Measurements from ENCODE around the gene ZNF318. TPM values are rescaled to one million over a fixed set of nuclear protein-coding genes. Genes with fewer than 3 reads are reported as not detected.

ZNF318 gene, protein sequence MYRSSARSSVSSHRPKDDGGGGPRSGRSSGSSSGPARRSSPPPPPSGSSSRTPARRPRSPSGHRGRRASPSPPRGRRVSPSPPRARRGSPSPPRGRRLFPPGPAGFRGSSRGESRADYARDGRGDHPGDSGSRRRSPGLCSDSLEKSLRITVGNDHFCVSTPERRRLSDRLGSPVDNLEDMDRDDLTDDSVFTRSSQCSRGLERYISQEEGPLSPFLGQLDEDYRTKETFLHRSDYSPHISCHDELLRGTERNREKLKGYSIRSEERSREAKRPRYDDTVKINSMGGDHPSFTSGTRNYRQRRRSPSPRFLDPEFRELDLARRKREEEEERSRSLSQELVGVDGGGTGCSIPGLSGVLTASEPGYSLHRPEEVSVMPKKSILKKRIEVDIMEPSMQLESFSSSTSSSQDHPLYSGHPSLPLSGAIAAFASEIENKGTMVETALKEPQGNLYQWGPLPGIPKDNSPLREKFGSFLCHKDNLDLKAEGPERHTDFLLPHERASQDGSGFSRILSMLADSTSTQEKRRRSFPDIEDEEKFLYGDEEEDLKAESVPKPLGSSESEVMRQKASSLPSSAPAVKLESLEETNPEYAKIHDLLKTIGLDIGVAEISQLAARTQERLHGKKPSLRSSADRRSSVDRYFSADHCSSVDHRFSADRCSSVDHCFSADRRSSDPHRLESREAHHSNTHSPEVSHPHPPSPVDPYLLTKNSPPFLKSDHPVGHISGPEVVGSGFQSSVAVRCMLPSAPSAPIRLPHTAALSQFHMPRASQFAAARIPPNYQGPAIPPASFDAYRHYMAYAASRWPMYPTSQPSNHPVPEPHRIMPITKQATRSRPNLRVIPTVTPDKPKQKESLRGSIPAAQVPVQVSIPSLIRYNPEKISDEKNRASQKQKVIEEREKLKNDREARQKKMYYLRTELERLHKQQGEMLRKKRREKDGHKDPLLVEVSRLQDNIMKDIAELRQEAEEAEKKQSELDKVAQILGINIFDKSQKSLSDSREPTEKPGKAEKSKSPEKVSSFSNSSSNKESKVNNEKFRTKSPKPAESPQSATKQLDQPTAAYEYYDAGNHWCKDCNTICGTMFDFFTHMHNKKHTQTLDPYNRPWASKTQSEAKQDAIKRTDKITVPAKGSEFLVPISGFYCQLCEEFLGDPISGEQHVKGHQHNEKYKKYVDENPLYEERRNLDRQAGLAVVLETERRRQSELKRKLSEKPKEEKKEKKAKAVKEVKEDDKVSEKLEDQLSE (N-terminal part only)
- polyA plus RNA-seq (2012; rRNA removed): 6.3 and 7.8 TPM in 2 replicates
- 6.0 and 6.4 TPM in 2 replicates for polyA plus RNA-seq (2012; cell fraction: cytosol; rRNA removed)
- polyA plus RNA-seq (2012; cell fraction: nucleus; rRNA removed): 9.8 and 14.8 TPM in 2 replicates

- Histone ChIP-seq H3K4me1 (ENCODE audit: control insufficient read depth in 1 of 2, insufficient read depth in 2 of 2, low read depth in 1 of 2, low read length in 1 of 2) (peaks cover 8 to 9% of the 10 kb centered on the region in 2 experiments; a peak in 3 of 4 replicates), H3K4me3 (ENCODE audit: low read depth in 2 of 2, low read length in 1 of 2) (peak within 1 kb of the TSS; percentile 80 to 89), H3K9me2 (no peaks in the 10 kb centered on the region), H2AFZ (ENCODE audit: low read depth) (peak within 1 kb of the TSS; percentile 88; the same call in 1 of the 2 replicates), H3K9ac (peak within 1 kb of the TSS; percentile 74), H3K27ac (ENCODE audit: low read depth in 2 of 2, low read length in 1 of 2) (peak within 1 kb of the TSS; percentile 65 to 89), H4K20me1 (ENCODE audit: insufficient read depth) (no peaks in the 10 kb centered on the region; the same call in 1 of the 2 replicates), H3K27me3 (ENCODE audit: insufficient read depth) (no peaks in the 10 kb centered on the region), H3K79me2 (ENCODE audit: insufficient read depth) (peaks cover 39% of the 10 kb centered on the region), H3F3A (replicated peaks; ENCODE audit: insufficient read depth) (peaks cover 3% of the 10 kb centered on the region), H3K9me3 (no peaks in the 10 kb centered on the region), H3K4me2 (peak within 1 kb of the TSS; percentile 81), H3K36me3 (replicated peaks in 1 of 2; ENCODE audit: control insufficient read depth in 1 of 2, insufficient read depth in 2 of 2, low read length in 1 of 2) (peaks cover 8 to 11% of the 10 kb centered on the region in 2 experiments)
- peak; percentile 96 for DNase-seq
- ChIA-PET POLR2A (interaction anchor here (0.5 to 1.4 kb wide), 9 partner anchors 9 to 465 kb away, joined by 3 to 7 read pairs (median 3); partner anchors contain the start of genes ABCC10, CUL9 and LRRC73), CTCF (interaction anchor here (0.6 to 3.5 kb wide), 9 partner anchors 14 to 425 kb away, joined by 3 to 15 read pairs (median 3); partner anchors contain the start of gene DNPH1)
- 3% methylated on average over 9 of the region's 104 CpGs for WGBS (ENCODE audit: low lambda C conversion rate)
- TF ChIP-seq, protein P1, sequence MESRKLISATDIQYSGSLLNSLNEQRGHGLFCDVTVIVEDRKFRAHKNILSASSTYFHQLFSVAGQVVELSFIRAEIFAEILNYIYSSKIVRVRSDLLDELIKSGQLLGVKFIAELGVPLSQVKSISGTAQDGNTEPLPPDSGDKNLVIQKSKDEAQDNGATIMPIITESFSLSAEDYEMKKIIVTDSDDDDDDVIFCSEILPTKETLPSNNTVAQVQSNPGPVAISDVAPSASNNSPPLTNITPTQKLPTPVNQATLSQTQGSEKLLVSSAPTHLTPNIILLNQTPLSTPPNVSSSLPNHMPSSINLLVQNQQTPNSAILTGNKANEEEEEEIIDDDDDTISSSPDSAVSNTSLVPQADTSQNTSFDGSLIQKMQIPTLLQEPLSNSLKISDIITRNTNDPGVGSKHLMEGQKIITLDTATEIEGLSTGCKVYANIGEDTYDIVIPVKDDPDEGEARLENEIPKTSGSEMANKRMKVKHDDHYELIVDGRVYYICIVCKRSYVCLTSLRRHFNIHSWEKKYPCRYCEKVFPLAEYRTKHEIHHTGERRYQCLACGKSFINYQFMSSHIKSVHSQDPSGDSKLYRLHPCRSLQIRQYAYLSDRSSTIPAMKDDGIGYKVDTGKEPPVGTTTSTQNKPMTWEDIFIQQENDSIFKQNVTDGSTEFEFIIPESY (IDR thresholded peaks at IDR 0.05; ENCODE audit: borderline replicate concordance, low read depth): 0 out of 2 replicates have a peak, but pooled peaks have one; percentile 45
- TF ChIP-seq RFX5 (IDR thresholded peaks at IDR 0.05; ENCODE audit: low read length): no peak
- no peak for TF ChIP-seq MEF2A (IDR thresholded peaks at IDR 0.05; ENCODE audit: borderline replicate concordance, low read depth)
- TF ChIP-seq TAF1 (IDR thresholded peaks at IDR 0.05; ENCODE audit: borderline replicate concordance, low read depth, low read length): peak; percentile 58; the same call in 1 of the 2 replicates
- TF ChIP-seq POLR2AphosphoS5 (IDR thresholded peaks at IDR 0.05; ENCODE audit: low read depth, low read length): peak; percentile 91
- TF ChIP-seq, protein P2, sequence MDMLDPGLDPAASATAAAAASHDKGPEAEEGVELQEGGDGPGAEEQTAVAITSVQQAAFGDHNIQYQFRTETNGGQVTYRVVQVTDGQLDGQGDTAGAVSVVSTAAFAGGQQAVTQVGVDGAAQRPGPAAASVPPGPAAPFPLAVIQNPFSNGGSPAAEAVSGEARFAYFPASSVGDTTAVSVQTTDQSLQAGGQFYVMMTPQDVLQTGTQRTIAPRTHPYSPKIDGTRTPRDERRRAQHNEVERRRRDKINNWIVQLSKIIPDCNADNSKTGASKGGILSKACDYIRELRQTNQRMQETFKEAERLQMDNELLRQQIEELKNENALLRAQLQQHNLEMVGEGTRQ (IDR thresholded peaks at IDR 0.05; ENCODE audit: borderline replicate concordance, low read depth, low read length): peak; percentile 86
- TF ChIP-seq SMC3 (IDR thresholded peaks at IDR 0.05; ENCODE audit: low read depth, low read length): no peak
- peak; percentile 58 for TF ChIP-seq NRF1 (IDR thresholded peaks at IDR 0.05; ENCODE audit: low read depth, low read length)
- TF ChIP-seq, protein P3, sequence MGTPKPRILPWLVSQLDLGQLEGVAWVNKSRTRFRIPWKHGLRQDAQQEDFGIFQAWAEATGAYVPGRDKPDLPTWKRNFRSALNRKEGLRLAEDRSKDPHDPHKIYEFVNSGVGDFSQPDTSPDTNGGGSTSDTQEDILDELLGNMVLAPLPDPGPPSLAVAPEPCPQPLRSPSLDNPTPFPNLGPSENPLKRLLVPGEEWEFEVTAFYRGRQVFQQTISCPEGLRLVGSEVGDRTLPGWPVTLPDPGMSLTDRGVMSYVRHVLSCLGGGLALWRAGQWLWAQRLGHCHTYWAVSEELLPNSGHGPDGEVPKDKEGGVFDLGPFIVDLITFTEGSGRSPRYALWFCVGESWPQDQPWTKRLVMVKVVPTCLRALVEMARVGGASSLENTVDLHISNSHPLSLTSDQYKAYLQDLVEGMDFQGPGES (IDR thresholded peaks at IDR 0.05; ENCODE audit: low read depth, low read length): no peak
- peak; percentile 61 for TF ChIP-seq CHD2 (IDR thresholded peaks at IDR 0.05; ENCODE audit: low read length, partially characterized antibody)
- TF ChIP-seq TEAD4 (IDR thresholded peaks at IDR 0.05; ENCODE audit: borderline replicate concordance, insufficient read depth): 0 out of 2 replicates have a peak, but pooled peaks have one; percentile 25
- TF ChIP-seq MAX (IDR thresholded peaks at IDR 0.05; ENCODE audit: low read depth): peak; percentile 86
- no peak for TF ChIP-seq JUND (IDR thresholded peaks at IDR 0.05)
- peak; percentile 93 for TF ChIP-seq YY1 (IDR thresholded peaks at IDR 0.05; ENCODE audit: low read depth)
- TF ChIP-seq, protein P4, sequence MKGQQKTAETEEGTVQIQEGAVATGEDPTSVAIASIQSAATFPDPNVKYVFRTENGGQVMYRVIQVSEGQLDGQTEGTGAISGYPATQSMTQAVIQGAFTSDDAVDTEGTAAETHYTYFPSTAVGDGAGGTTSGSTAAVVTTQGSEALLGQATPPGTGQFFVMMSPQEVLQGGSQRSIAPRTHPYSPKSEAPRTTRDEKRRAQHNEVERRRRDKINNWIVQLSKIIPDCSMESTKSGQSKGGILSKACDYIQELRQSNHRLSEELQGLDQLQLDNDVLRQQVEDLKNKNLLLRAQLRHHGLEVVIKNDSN (IDR thresholded peaks at IDR 0.05; ENCODE audit: borderline replicate concordance, low read depth): peak; percentile 98
Measured at GRCh38 chr6:43369174-43370002, at the start of gene ZNF318. Gene ZNF318, minus strand, starts transcription at chr6:43369647. Its CDS starts 282 bp downstream, at chr6:43369365.

All from SK-N-SH (cell line).